Bronchial epithelial cell (primary cell): ENCODE results near the gene HACD2. TPM values are rescaled to one million over a fixed set of nuclear protein-coding genes. Genes with fewer than 3 reads are reported as not detected.

Experiments used
- DNase-seq: peaks from one replicate; pipeline ENCODE4 v3.0.0-alpha.2; 2010; ENCODE audit warnings: low read depth
- FAIRE-seq: peaks from 2 replicates; lab custom pipeline; 2011; peaks lifted over from hg19 to GRCh38; lab: Jason Lieb, UNC
- H3K27me3 ChIP-seq: 2 replicates; pipeline ENCODE4 v1.5.1; 2011; ENCODE audit warnings: low read length; ENCODE audit not compliant: control insufficient read depth, insufficient read depth
- H3K36me3 ChIP-seq: 2 replicates; pipeline ENCODE4 v1.5.1; 2011; ENCODE audit warnings: low read length; ENCODE audit not compliant: control insufficient read depth, insufficient read depth
- H3K4me3 ChIP-seq: 2 replicates; pipeline ENCODE4 v1.5.1; 2011; ENCODE audit warnings: mild to moderate bottlenecking, low read depth, low read length, control low read depth
- CTCF ChIP-seq: IDR thresholded peaks from 2 replicates; pipeline ENCODE4 v1.5.1; 2011; ENCODE audit warnings: mild to moderate bottlenecking, moderate library complexity, low read length, control low read depth, inconsistent platforms; ENCODE audit not compliant: insufficient read depth, severe bottlenecking
- total RNA-seq: library from RNA; depleted of rRNA; stranded (reverse); fragments of >200 nt; gene quantifications from 2 replicates; pipeline ENCODE4 v1.2.1, GENCODE V29; 2014

The HACD2 gene
- total RNA-seq, 1 donor from 2014 or later, result 46.6 TPM

GRCh38 chr3:123622766-123623165 is 37.9 kb upstream of the HACD2 start:
- TF ChIP-seq CTCF, result no peak
- FAIRE-seq (no peak), DNase-seq (no peak)
- H3K27me3 ChIP-seq, result no peaks in the 10 kb centered on the region
- H3K4me3 ChIP-seq, result no peak overlapping the region
- H3K36me3 ChIP-seq, result no peaks in the 10 kb centered on the region

- Histone ChIP-seq H3K36me3 (no peaks in the 10 kb centered on the region), H3K4me3 (no peak overlapping the region), H3K27me3 (no peaks in the 10 kb centered on the region)
- DNase-seq, result no peak
- no peak for TF ChIP-seq CTCF
- FAIRE-seq, result no peak
Observed at GRCh38 chr3:123621850-123622189, 37.0 kb upstream of the HACD2 start.

GRCh38 chr3:123621186-123621849 is 36.5 kb upstream of the HACD2 start:
- no peaks in the 10 kb centered on the region for H3K27me3 ChIP-seq
- no peaks in the 10 kb centered on the region for H3K36me3 ChIP-seq
- no peak for FAIRE-seq
- no peak for TF ChIP-seq CTCF
- H3K4me3 ChIP-seq, result no peak overlapping the region
- DNase-seq, result no peak

- FAIRE-seq (no peak), DNase-seq (no peak)
- Histone ChIP-seq H3K36me3 (no peaks in the 10 kb centered on the region), H3K27me3 (no peaks in the 10 kb centered on the region), H3K4me3 (no peak overlapping the region)
- no peak for TF ChIP-seq CTCF
Observed at GRCh38 chr3:123620343-123620742, 35.5 kb upstream of the HACD2 start.

GRCh38 chr3:123618768-123619484 is 34.1 kb upstream of the HACD2 start:
- peaks cover 3% of the 10 kb centered on the region for H3K36me3 ChIP-seq
- FAIRE-seq (no peak), DNase-seq (peak; percentile 44)
- H3K4me3 ChIP-seq, result no peak overlapping the region
- no peak for TF ChIP-seq CTCF
- H3K27me3 ChIP-seq, result no peaks in the 10 kb centered on the region
